ENCODE measurements around the gene U2AF2. TPM values are rescaled to one million over a fixed set of nuclear protein-coding genes. Genes with fewer than 3 reads are reported as not detected.

U2AF2 gene
- polyA plus RNA-seq, 1 of the 3 experiments (the other 2 are of a cell fraction), result 321 TPM

GRCh38 chr19:55695511-55696290, 40.9 kb downstream of the U2AF2 start:
- Histone ChIP-seq H2AFZ (ENCODE audit: low read depth) (no peak overlapping the region), H3F3A (replicated peaks; ENCODE audit: insufficient read depth) (no peaks in the 10 kb centered on the region), H3K79me2 (ENCODE audit: insufficient read depth) (no peaks in the 10 kb centered on the region), H3K4me2 (no peak overlapping the region), H3K27ac (ENCODE audit: low read depth in 2 of 2, low read length in 1 of 2) (no peak overlapping the region), H3K4me3 (ENCODE audit: low read depth in 2 of 2, low read length in 1 of 2) (no peak overlapping the region), H3K9ac (no peak overlapping the region), H3K9me3 (no peaks in the 10 kb centered on the region), H3K27me3 (ENCODE audit: insufficient read depth) (no peaks in the 10 kb centered on the region), H3K4me1 (ENCODE audit: control insufficient read depth in 1 of 2, insufficient read depth in 2 of 2, low read depth in 1 of 2, low read length in 1 of 2) (no peaks in the 10 kb centered on the region; a peak in 1 of 4 replicates), H3K36me3 (replicated peaks in 1 of 2; ENCODE audit: control insufficient read depth in 1 of 2, insufficient read depth in 2 of 2, low read length in 1 of 2) (peaks cover 0 to 66% of the 10 kb centered on the region in 2 experiments), H3K9me2 (no peaks in the 10 kb centered on the region), H4K20me1 (ENCODE audit: insufficient read depth) (no peaks in the 10 kb centered on the region)
- no peak for TF ChIP-seq GATA2 (CRISPR knock-in tag; IDR thresholded peaks at IDR 0.05)
- TF ChIP-seq RAD21 (IDR thresholded peaks at IDR 0.05; ENCODE audit: low read length), result no peak
- no peak for TF ChIP-seq RFX5 (IDR thresholded peaks at IDR 0.05; ENCODE audit: low read length)
- no peak for TF ChIP-seq NFIC (IDR thresholded peaks at IDR 0.05; ENCODE audit: borderline replicate concordance)
- TF ChIP-seq TAF1 (IDR thresholded peaks at IDR 0.05; ENCODE audit: borderline replicate concordance, low read depth, low read length), result no peak
- TF ChIP-seq MXI1 (IDR thresholded peaks at IDR 0.05; ENCODE audit: low read depth, low read length), result no peak
- no peak for TF ChIP-seq NRF1 (IDR thresholded peaks at IDR 0.05; ENCODE audit: low read depth, low read length)
- TF ChIP-seq, protein P1, sequence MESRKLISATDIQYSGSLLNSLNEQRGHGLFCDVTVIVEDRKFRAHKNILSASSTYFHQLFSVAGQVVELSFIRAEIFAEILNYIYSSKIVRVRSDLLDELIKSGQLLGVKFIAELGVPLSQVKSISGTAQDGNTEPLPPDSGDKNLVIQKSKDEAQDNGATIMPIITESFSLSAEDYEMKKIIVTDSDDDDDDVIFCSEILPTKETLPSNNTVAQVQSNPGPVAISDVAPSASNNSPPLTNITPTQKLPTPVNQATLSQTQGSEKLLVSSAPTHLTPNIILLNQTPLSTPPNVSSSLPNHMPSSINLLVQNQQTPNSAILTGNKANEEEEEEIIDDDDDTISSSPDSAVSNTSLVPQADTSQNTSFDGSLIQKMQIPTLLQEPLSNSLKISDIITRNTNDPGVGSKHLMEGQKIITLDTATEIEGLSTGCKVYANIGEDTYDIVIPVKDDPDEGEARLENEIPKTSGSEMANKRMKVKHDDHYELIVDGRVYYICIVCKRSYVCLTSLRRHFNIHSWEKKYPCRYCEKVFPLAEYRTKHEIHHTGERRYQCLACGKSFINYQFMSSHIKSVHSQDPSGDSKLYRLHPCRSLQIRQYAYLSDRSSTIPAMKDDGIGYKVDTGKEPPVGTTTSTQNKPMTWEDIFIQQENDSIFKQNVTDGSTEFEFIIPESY (IDR thresholded peaks at IDR 0.05; ENCODE audit: borderline replicate concordance, low read depth), result no peak
- TF ChIP-seq REST (IDR thresholded peaks at IDR 0.05; ENCODE audit: low read depth, low read length), result no peak
- TF ChIP-seq RCOR1 (IDR thresholded peaks at IDR 0.05; ENCODE audit: low read length), result no peak
- no peak for DNase-seq
- POLR2A ChIA-PET, result no interaction called here
- WGBS (ENCODE audit: low lambda C conversion rate), result 92% methylated on average over 21 of the region's 23 CpGs
- CTCF ChIA-PET, result interaction anchor here (1.2 kb wide), 2 partner anchors 8 to 9 kb away, joined by 3 to 4 read pairs; no protein-coding TSS in a partner anchor
